Hepatocyte (in vitro differentiated cells): ENCODE results near the gene TOR1AIP2. TPM values are rescaled to one million over a fixed set of nuclear protein-coding genes. Genes with fewer than 3 reads are reported as not detected.

Experiments
- DNase-seq: peaks from one replicate; pipeline ENCODE4 v3.0.0-alpha.2; 2016; ENCODE audit warnings: low spot score
- H2AFZ ChIP-seq: fragments of 200-600 bp; sonication (generic); 2 replicates; pipeline ENCODE4 v1.6.0; 2016; ENCODE audit warnings: antibody characterized with exemption, mild to moderate bottlenecking
- H3K27ac ChIP-seq: fragments of 200-600 bp; sonication (generic); 2 replicates; pipeline ENCODE4 v1.5.1; 2016; ENCODE audit warnings: mild to moderate bottlenecking
- H3K27me3 ChIP-seq: fragments of 200-600 bp; sonication (generic); 2 replicates; pipeline ENCODE4 v1.6.1; 2016
- H3K36me3 ChIP-seq: fragments of 200-600 bp; sonication (generic); replicated peaks from 2 replicates; pipeline ENCODE4 v1.5.1; 2016; ENCODE audit warnings: low read depth; ENCODE audit not compliant: insufficient read depth
- H3K4me1 ChIP-seq: fragments of 200-600 bp; sonication (generic); 2 replicates; pipeline ENCODE4 v1.5.1; 2016; ENCODE audit warnings: mild to moderate bottlenecking, moderate library complexity; ENCODE audit not compliant: insufficient read depth
- H3K4me2 ChIP-seq: fragments of 200-600 bp; sonication (generic); 2 replicates; pipeline ENCODE4 v1.6.0; 2016
- H3K4me3 ChIP-seq: fragments of 200-600 bp; sonication (generic); 2 replicates; pipeline ENCODE4 v1.5.1; 2016; ENCODE audit warnings: mild to moderate bottlenecking
- H3K79me2 ChIP-seq: fragments of 200-600 bp; sonication (generic); 2 replicates; pipeline ENCODE4 v1.6.0; 2017; ENCODE audit warnings: mild to moderate bottlenecking
- H3K9me2 ChIP-seq: fragments of 200-600 bp; sonication (generic); replicated peaks from 2 replicates; pipeline ENCODE4 v1.6.0; 2017; ENCODE audit warnings: mild to moderate bottlenecking; ENCODE audit not compliant: insufficient read depth
- H3K9me3 ChIP-seq: fragments of 200-600 bp; sonication (generic); 2 replicates; pipeline ENCODE4 v1.5.1; 2016; ENCODE audit warnings: low read depth, mild to moderate bottlenecking
- H4K20me1 ChIP-seq: fragments of 200-600 bp; sonication (generic); 2 replicates; pipeline ENCODE4 v1.6.0; 2016; ENCODE audit warnings: mild to moderate bottlenecking; ENCODE audit not compliant: insufficient read depth, poor library complexity, severe bottlenecking
- CTCF ChIP-seq: fragments of 200-600 bp; sonication (generic); IDR thresholded peaks from 2 replicates; pipeline ENCODE4 v1.5.1; 2016; ENCODE audit warnings: antibody characterized with exemption, mild to moderate bottlenecking; ENCODE audit not compliant: poor library complexity
- EZH2 ChIP-seq: fragments of 200-600 bp; sonication (generic); IDR thresholded peaks from 2 replicates; pipeline ENCODE4 v1.6.1; 2016; ENCODE audit warnings: antibody characterized with exemption, mild to moderate bottlenecking, borderline replicate concordance
- EZH2phosphoT487 ChIP-seq: fragments of 200-600 bp; sonication (generic); IDR thresholded peaks from one replicate; pipeline ENCODE4 v1.6.1; 2018; ENCODE audit warnings: antibody characterized with exemption, mild to moderate bottlenecking, low read depth, moderate library complexity; ENCODE audit not compliant: unreplicated experiment, severe bottlenecking
- whole genome bisulfite sequencing: methylation state at CpG from one replicate; pipeline ENCODE4 v1.1.6; 2016; ENCODE audit warnings: low lambda C conversion rate; ENCODE audit errors: missing lambda C conversion rate; 5-methylcytosine and 5-hydroxymethylcytosine counted together
- polyA plus RNA-seq: library from polyadenylated mRNA; unstranded; fragments of >200 nt; fragmentation: Nextera tagmentation; extraction: Ambion mirVana; gene quantifications from 2 replicates; pipeline ENCODE4 v1.2.1, GENCODE V29; 2016
- total RNA-seq: library from RNA; depleted of rRNA; stranded (reverse); fragments of >200 nt; gene quantifications from 2 replicates; pipeline ENCODE4 v1.2.3, GENCODE V29; 2014

TOR1AIP2 gene
- total and polyA plus RNA-seq, 2 experiments from 2014 or later = 36.6 to 158 TPM

GRCh38 chr1:179803104-179803503, 74.5 kb downstream of the TOR1AIP2 start:
- no peak overlapping the region for H3K4me2 ChIP-seq
- no peak overlapping the region for H3K27ac ChIP-seq
- H3K4me1 ChIP-seq = peaks cover 8% of the 10 kb centered on the region
- no peaks in the 10 kb centered on the region for H3K9me3 ChIP-seq
- TF ChIP-seq EZH2phosphoT487 (no peak), CTCF (no peak), EZH2 (no peak)
- H2AFZ ChIP-seq = no peak overlapping the region
- H3K9me2 ChIP-seq = no peaks in the 10 kb centered on the region
- WGBS = 84% methylated on average over 6 of the region's 6 CpGs
- H4K20me1 ChIP-seq = no peaks in the 10 kb centered on the region
- no peaks in the 10 kb centered on the region for H3K27me3 ChIP-seq
- H3K4me3 ChIP-seq = no peak overlapping the region
- no peak for DNase-seq
- no peaks in the 10 kb centered on the region for H3K79me2 ChIP-seq
- no peaks in the 10 kb centered on the region for H3K36me3 ChIP-seq

- H2AFZ ChIP-seq = no peak overlapping the region
- H3K4me2 ChIP-seq = no peak overlapping the region
- no peaks in the 10 kb centered on the region for H4K20me1 ChIP-seq
- DNase-seq = no peak
- H3K79me2 ChIP-seq = no peaks in the 10 kb centered on the region
- H3K9me2 ChIP-seq = no peaks in the 10 kb centered on the region
- TF ChIP-seq EZH2phosphoT487 (no peak), CTCF (no peak), EZH2 (no peak)
- no peak overlapping the region for H3K27ac ChIP-seq
- no peak overlapping the region for H3K4me3 ChIP-seq
- no peaks in the 10 kb centered on the region for H3K36me3 ChIP-seq
- no peaks in the 10 kb centered on the region for H3K27me3 ChIP-seq
- H3K9me3 ChIP-seq = no peaks in the 10 kb centered on the region
- H3K4me1 ChIP-seq = no peaks in the 10 kb centered on the region
- WGBS = 93% methylated on average over 4 of the region's 4 CpGs
These were observed 77.1 kb downstream of the TOR1AIP2 start for GRCh38 chr1:179800481-179800880.

- no peaks in the 10 kb centered on the region for H3K9me3 ChIP-seq
- no peaks in the 10 kb centered on the region for H4K20me1 ChIP-seq
- H3K4me1 ChIP-seq = peaks cover 4% of the 10 kb centered on the region
- H3K27me3 ChIP-seq = no peaks in the 10 kb centered on the region
- H3K4me2 ChIP-seq = no peak overlapping the region
- H3K4me3 ChIP-seq = no peak overlapping the region
- H3K36me3 ChIP-seq = no peaks in the 10 kb centered on the region
- no peak overlapping the region for H3K27ac ChIP-seq
- over 99% methylated on average over 6 of the region's 6 CpGs for WGBS
- H3K79me2 ChIP-seq = no peaks in the 10 kb centered on the region
- H2AFZ ChIP-seq = no peak overlapping the region
- no peak for DNase-seq
- no peak for TF ChIP-seq CTCF
- no peaks in the 10 kb centered on the region for H3K9me2 ChIP-seq
These were observed 78.6 kb downstream of the TOR1AIP2 start for GRCh38 chr1:179798864-179799516.
